HFF-Myc (cell line): ENCODE results near the gene P2RX3.

Experiments
- DNase-seq: peaks from one replicate; pipeline ENCODE4 v3.0.0-alpha.2; 2011; ENCODE audit warnings: low read depth; ENCODE audit errors: extremely low read depth
- H3K4me3 ChIP-seq: replicated peaks from 2 replicates; pipeline ENCODE4 v1.5.1; 2011; ENCODE audit warnings: low read depth, mild to moderate bottlenecking, control low read depth, low read length
- TF ChIP-seq, protein P1 (sequence below): IDR thresholded peaks from 2 replicates; pipeline ENCODE4 v1.5.1; 2012; ENCODE audit warnings: mild to moderate bottlenecking, low read depth, low read length, control low read depth; ENCODE audit errors: missing control alignments

P2RX3 gene

DNA sequence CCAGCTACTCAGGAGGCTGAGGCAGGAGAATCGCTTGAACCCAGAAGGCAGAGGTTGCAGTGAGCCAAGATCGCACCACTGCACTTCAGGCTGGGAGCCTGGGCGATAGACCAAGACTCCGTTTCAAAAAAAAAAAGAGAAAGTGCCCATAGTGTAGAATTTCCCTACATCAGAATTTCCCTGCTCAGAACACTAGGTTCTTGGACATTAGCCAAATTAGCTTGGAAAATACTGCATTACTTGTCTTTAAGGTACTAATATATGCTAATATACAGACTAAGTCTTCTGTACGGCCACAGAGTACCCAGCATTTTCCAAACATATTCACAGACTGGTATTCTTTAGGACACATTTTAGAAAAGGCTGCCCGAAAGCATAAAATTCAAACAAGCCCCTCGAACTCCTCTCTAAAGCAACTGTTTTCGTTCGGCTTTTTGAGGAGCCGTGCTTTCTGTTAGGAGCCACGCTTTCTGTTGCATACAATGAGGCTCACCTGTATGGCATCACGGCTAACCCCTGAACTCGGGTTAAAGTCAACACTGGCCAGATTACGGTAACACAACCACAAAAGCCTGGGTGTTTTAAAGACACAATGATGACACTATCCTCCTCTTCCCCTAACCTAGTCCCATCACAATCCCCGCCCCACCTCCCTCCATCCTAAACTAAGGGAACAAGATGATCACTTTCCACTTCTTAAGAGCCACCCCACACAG, 31.8 kb upstream of the P2RX3 start:
- no peak for DNase-seq
- TF ChIP-seq, protein P1, sequence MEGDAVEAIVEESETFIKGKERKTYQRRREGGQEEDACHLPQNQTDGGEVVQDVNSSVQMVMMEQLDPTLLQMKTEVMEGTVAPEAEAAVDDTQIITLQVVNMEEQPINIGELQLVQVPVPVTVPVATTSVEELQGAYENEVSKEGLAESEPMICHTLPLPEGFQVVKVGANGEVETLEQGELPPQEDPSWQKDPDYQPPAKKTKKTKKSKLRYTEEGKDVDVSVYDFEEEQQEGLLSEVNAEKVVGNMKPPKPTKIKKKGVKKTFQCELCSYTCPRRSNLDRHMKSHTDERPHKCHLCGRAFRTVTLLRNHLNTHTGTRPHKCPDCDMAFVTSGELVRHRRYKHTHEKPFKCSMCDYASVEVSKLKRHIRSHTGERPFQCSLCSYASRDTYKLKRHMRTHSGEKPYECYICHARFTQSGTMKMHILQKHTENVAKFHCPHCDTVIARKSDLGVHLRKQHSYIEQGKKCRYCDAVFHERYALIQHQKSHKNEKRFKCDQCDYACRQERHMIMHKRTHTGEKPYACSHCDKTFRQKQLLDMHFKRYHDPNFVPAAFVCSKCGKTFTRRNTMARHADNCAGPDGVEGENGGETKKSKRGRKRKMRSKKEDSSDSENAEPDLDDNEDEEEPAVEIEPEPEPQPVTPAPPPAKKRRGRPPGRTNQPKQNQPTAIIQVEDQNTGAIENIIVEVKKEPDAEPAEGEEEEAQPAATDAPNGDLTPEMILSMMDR: no peak
- no peak overlapping the region for H3K4me3 ChIP-seq

DNA sequence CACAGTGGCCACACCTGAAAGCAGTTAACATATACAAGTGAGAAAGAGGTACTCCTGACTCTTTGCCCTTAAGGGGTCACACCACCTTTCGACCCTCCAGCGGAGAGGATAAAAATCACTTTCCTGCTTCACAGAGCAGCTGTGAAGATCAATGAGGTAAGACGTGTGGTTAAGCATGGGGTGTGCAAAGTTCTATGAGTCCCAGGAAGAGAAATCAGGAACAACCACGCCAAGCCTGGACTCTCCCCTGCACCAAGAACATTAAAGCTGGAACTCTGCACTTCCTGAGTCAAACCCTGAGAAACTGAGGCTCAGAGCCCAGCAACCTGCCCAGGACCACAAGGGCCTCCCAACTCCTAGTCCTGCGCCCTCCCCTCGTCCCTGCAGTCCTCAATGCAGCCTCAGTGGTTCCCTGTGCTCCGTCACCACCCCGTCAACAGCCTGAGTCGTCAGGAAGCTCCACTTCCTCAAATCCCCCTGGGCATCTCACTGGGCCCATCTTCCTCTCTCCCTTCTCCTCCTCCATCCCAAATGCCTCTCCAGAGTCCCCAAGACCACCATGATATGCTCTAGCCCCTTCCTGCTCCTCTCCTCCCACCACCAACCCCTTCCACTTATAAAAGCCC, 31.1 kb upstream of the P2RX3 start:
- no peak for DNase-seq
- TF ChIP-seq, protein P1: no peak
- no peak overlapping the region for H3K4me3 ChIP-seq

DNA sequence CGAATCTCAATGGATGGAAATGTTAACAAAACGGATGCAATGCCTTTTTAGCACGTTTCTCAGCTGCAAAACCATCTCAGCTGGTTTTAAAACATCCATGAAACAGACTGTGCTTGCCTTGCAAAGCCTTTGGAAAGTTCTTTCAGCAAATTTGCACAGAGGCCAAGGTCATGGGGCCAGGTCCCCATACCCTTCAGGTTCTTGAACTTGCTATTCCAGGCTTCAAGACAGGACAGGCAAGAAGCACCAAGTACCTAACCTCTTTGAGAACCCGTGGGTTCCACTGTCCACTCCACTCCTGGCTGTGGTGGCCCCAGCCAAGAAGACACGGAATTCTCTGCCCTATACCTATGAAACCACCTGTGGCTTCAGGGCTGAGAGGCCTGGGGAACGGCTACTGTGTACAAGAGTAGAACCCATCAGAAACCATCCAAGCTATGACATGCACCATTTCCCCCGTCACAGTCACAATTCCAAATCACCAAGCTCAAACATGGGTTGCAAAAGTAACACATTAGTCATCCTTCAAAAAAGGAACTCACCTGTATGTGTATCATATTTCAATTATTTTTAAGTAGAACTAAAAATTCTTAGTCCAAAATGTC, 30.4 kb upstream of the P2RX3 start:
- H3K4me3 ChIP-seq: no peak overlapping the region
- DNase-seq: no peak
- TF ChIP-seq, protein P1: no peak

DNA sequence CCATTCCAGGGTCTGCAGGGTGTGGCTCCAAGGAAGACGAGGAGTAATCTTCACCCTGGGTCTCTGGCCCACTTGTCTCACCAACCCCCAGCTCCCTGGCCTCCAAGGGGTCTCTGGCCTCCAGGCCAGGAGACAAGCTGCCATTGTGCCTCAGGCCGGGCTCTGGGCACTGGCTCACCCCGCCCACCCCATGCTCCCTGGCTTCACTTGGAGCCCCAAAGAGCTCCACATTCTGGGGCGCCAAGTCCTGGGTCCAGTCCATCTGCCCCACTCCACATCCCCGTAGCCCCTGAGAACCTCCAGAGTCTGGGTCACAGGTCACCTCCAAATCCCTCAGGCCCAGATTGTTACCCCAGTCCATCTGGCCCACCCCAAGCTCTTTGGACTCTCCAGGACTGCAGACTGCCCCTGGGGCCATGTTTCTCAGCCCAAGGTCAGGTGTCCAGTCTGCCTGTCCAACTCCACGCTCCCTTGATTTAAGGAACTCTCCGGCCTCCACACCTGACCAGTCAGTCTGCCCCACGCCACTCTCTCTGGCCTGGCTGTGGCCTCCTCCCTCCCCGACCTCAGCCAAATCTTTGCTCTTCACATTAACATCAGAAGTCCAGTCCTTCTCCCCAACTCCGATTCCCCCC, 29.6 kb upstream of the P2RX3 start:
- TF ChIP-seq, protein P1: no peak
- DNase-seq: no peak
- H3K4me3 ChIP-seq: no peak overlapping the region

DNA sequence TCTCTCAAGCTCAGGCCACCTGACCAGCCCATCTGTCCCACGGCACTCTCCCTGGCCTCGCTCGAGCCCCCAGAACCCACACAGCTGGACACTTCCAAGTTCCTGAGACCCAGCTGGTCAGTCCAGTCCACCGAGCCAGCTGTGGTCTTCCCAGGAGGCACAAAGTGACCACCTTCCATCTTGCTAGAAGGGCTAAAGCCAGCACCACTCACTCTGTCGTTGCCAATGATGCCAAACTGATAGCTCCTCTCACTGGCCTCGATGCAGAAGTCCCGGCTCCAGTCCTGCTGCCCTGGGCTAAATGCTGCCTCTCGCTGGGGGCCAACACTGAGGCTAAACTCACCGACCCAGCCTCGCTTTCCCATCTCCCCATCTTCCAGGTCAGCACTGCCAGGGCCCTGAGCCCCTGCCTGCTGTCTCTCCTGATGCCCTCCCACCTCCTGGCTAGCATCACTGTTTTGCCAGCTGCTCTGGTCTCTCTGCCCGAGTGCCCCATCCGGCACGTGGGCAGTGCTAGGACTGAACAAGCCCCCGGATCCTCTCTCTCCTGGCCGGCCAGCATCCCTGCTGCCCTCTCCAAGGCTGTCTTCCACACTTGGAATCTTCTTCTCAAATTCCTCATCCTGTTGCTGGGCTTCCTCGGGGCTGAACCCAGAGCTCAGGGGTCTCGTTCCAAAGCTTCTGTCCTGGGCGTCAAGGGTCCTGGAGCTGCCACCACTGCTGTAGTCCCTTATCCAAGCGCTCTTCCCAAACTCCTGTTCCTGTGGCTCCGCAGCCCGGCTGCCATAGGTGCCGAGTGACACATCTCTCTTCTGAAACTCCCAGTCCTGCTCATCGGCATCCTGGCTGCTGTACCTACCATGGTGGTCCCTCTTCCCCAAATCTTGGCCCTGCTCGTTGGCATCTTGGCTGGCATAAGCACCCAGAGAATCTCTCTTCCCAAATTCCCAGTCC, 28.8 kb upstream of the P2RX3 start:
- no peak for DNase-seq
- TF ChIP-seq, protein P1: no peak
- H3K4me3 ChIP-seq: no peak overlapping the region

DNA sequence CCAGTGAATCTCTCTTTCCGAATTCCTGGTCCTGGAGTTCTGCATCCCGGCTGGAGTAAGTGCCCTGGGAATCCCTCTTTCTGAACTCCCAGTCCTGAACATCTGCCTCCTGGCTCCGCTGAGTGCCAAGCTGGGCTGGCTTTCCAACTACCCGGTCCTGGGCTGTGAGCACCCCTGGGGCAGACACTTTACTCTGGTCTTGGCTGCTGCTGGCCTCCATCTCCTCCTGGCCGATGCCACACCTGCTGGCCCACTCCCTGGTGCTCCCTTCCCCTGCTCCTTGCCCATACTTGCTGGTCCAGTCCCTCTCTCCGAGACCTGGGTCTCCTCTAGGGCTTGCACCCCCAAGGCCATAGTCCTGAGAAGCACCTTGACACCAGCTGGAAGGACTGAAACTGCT, 28.1 kb upstream of the P2RX3 start:
- TF ChIP-seq, protein P1: no peak
- peak overlapping the region; percentile 40 for H3K4me3 ChIP-seq
- DNase-seq: no peak
